HepG2 (cell line): ENCODE results near the gene SLC26A3.

Source experiments
- FOXK2 ChIP-seq: fragments of 450-650 bp; IDR thresholded peaks from 2 replicates; pipeline ENCODE4 v1.6.1; 2016
- POLR2A ChIP-seq, 2 experiments: IDR thresholded peaks; 2 replicates each; pipeline ENCODE4 v1.6.1; 2011; ENCODE audit warnings: low read depth in 2 of 2, low read length in 2 of 2, mild to moderate bottlenecking in 1 of 2, moderate library complexity in 1 of 2; ENCODE audit not compliant: insufficient read depth in 1 of 2
- ZNF567 ChIP-seq: sonication (generic); formaldehyde crosslinking; IDR thresholded peaks from 2 replicates; pipeline ENCODE4 v1.8.1; 2023; ENCODE audit warnings: mild to moderate bottlenecking, missing genetic modification reagents, borderline replicate concordance
- ZNF788 ChIP-seq: sonication (generic); formaldehyde crosslinking; IDR thresholded peaks from 2 replicates; pipeline ENCODE4 v1.5.0; 2020; ENCODE audit warnings: mild to moderate bottlenecking, missing genetic modification reagents, borderline replicate concordance
- TF ChIP-seq, protein P1 (sequence below): sonication (generic); formaldehyde crosslinking; IDR thresholded peaks from 2 replicates; pipeline ENCODE4 v1.5.0; 2020; ENCODE audit warnings: mild to moderate bottlenecking, missing genetic modification reagents
- TF ChIP-seq, protein P2 (sequence below): sonication (generic); formaldehyde crosslinking; IDR thresholded peaks from 2 replicates; pipeline ENCODE4 v1.4.0; 2020; ENCODE audit warnings: missing genetic modification reagents
- TF ChIP-seq, protein P3 (sequence below): sonication (generic); formaldehyde crosslinking; IDR thresholded peaks from 2 replicates; pipeline ENCODE4 v1.5.0; 2020; ENCODE audit warnings: missing genetic modification reagents

DNA sequence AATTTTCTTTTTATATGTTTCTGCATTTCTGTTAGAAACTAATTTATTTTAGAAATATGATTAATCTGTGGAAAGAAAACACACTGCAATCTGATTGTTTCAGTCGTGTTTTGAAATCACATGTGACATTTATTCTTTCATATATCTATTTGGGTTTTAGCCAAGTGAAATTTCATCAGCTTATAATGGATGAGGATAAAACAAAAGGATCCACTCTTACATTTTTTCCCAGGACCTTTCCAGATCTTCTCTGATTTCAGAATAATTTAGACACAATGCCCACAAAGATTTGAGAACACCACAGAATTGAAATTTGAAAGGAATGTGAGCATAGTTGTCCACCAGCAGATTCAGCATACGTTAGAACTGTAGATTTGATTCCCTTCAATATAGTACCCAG lies 30.0 kb downstream of the SLC26A3 start:
- TF ChIP-seq, protein P1, sequence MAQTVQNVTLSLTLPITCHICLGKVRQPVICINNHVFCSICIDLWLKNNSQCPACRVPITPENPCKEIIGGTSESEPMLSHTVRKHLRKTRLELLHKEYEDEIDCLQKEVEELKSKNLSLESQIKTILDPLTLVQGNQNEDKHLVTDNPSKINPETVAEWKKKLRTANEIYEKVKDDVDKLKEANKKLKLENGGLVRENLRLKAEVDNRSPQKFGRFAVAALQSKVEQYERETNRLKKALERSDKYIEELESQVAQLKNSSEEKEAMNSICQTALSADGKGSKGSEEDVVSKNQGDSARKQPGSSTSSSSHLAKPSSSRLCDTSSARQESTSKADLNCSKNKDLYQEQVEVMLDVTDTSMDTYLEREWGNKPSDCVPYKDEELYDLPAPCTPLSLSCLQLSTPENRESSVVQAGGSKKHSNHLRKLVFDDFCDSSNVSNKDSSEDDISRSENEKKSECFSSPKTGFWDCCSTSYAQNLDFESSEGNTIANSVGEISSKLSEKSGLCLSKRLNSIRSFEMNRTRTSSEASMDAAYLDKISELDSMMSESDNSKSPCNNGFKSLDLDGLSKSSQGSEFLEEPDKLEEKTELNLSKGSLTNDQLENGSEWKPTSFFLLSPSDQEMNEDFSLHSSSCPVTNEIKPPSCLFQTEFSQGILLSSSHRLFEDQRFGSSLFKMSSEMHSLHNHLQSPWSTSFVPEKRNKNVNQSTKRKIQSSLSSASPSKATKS (CRISPR knock-in tag) = no peak
- TF ChIP-seq, protein P2, sequence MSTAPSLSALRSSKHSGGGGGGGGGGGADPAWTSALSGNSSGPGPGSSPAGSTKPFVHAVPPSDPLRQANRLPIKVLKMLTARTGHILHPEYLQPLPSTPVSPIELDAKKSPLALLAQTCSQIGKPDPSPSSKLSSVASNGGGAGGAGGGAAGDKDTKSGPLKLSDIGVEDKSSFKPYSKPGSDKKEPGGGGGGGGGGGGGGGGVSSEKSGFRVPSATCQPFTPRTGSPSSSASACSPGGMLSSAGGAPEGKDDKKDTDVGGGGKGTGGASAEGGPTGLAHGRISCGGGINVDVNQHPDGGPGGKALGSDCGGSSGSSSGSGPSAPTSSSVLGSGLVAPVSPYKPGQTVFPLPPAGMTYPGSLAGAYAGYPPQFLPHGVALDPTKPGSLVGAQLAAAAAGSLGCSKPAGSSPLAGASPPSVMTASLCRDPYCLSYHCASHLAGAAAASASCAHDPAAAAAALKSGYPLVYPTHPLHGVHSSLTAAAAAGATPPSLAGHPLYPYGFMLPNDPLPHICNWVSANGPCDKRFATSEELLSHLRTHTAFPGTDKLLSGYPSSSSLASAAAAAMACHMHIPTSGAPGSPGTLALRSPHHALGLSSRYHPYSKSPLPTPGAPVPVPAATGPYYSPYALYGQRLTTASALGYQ (CRISPR knock-in tag) = no peak
- TF ChIP-seq ZNF788 (CRISPR knock-in tag) = no peak
- no peak for TF ChIP-seq ZNF567 (CRISPR knock-in tag)
- no peak for TF ChIP-seq POLR2A (IDR thresholded peaks at IDR 0.05; ENCODE audit: insufficient read depth in 1 of 2, low read depth in 2 of 2, low read length in 2 of 2)
- no peak for TF ChIP-seq FOXK2
- TF ChIP-seq, protein P3, sequence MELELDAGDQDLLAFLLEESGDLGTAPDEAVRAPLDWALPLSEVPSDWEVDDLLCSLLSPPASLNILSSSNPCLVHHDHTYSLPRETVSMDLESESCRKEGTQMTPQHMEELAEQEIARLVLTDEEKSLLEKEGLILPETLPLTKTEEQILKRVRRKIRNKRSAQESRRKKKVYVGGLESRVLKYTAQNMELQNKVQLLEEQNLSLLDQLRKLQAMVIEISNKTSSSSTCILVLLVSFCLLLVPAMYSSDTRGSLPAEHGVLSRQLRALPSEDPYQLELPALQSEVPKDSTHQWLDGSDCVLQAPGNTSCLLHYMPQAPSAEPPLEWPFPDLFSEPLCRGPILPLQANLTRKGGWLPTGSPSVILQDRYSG (CRISPR knock-in tag) = no peak
